Renal pelvis (tissue), 3 donors: ENCODE measurements around the gene SRRD. TPM values are rescaled to one million over a fixed set of nuclear protein-coding genes. Genes with fewer than 3 reads are reported as not detected.

Experiments used
- polyA plus RNA-seq, 3 donors: library from polyadenylated mRNA; unstranded; fragments of 120-200 nt; gene quantifications; one replicate each; pipeline ENCODE4 v1.2.1, GENCODE V29; 2013; ENCODE audit not compliant: insufficient read length in 3 of 3

The SRRD gene
- polyA plus RNA-seq, 3 donors, result 30.8 to 32.0 (median 31.0) TPM

Other genes starting within 250 kb of the SRRD start
- gene ASPHD2, start 54.6 kb upstream of the SRRD start, polyA plus RNA-seq, result 1 to 10 TPM; 3.7 to 3.9 (median 3.9) TPM
- gene HPS4, start 94 bp upstream of the SRRD start, polyA plus RNA-seq, result 10 to 100 TPM; 30.3 to 43.8 (median 40.0) TPM
- gene TFIP11, start 28.6 kb downstream of the SRRD start, polyA plus RNA-seq, result 10 to 100 TPM; 42.9 to 48.5 (median 46.4) TPM
- gene TPST2, start 106.3 kb downstream of the SRRD start, polyA plus RNA-seq, result 10 to 100 TPM; 24.9 to 30.3 (median 29.8) TPM
- gene CRYBB1, start 134.2 kb downstream of the SRRD start, polyA plus RNA-seq, result under 1 TPM; 0.68 to 0.95 (median 0.88) TPM
- gene CRYBA4, start 138.1 kb downstream of the SRRD start, polyA plus RNA-seq, result under 1 TPM in 1 of 3 donors, not detected in 2; 0.10 TPM
- under 1 TPM; 0.44 to 0.68 (median 0.64) TPM for gene MIAT, start 173.7 kb downstream of the SRRD start, polyA plus RNA-seq